ENCODE measurements around the gene HIBCH. TPM values are rescaled to one million over a fixed set of nuclear protein-coding genes. Genes with fewer than 3 reads are reported as not detected.

Gene HIBCH
- total RNA-seq, 1 experiment from 2014 or later: 24.7 TPM

GRCh38 chr2:190213441-190214335 lies 105.9 kb downstream of the HIBCH start:
- no peak overlapping the region for H3K4me3 ChIP-seq (replicated peaks in 1 of 2; ENCODE audit: low read depth in 1 of 2, low read length in 2 of 2)
- H3K4me2 ChIP-seq (ENCODE audit: low read length): no peak overlapping the region
- no TSS peak for BruUV-seq (replicated peaks)
- ATAC-seq: no peak
- no peak overlapping the region for H2AFZ ChIP-seq (ENCODE audit: low read depth, low read length, poor library complexity, severe bottlenecking)
- no peaks in the 10 kb centered on the region for H3K79me2 ChIP-seq (ENCODE audit: insufficient read depth, low read length)
- TF ChIP-seq EGR1 (IDR thresholded peaks at IDR 0.05; ENCODE audit: low read depth) (no peak), YY1 (IDR thresholded peaks at IDR 0.05; ENCODE audit: extremely low read depth, insufficient replicate concordance, low read depth, low read length) (no peak), ZFX (IDR thresholded peaks at IDR 0.05) (no peak), SIN3A (IDR thresholded peaks at IDR 0.05; ENCODE audit: low read depth) (no peak), SRF (IDR thresholded peaks at IDR 0.05; ENCODE audit: low read depth) (no peak), SP1 (IDR thresholded peaks at IDR 0.05; ENCODE audit: low read depth) (no peak), RAD21 (IDR thresholded peaks at IDR 0.05; ENCODE audit: low read depth) (no peak), EZH2phosphoT487 (IDR thresholded peaks at IDR 0.05; ENCODE audit: borderline replicate concordance) (no peak), ZNF274 (IDR thresholded peaks at IDR 0.05; ENCODE audit: low read depth, low read length) (no peak), ELF1 (IDR thresholded peaks at IDR 0.05; ENCODE audit: borderline replicate concordance, low read depth) (no peak), MAX (IDR thresholded peaks at IDR 0.05) (no peak), TCF7L2 (IDR thresholded peaks at IDR 0.05; ENCODE audit: borderline replicate concordance, extremely low read depth, insufficient read depth, insufficient read length) (no peak), CBX3 (IDR thresholded peaks at IDR 0.05; ENCODE audit: low read depth) (no peak), POLR2A (IDR thresholded peaks at IDR 0.05; ENCODE audit: borderline replicate concordance, extremely low read depth, insufficient read depth, insufficient read length) (no peak), POLR2AphosphoS5 (IDR thresholded peaks at IDR 0.05; ENCODE audit: low read depth, low read length) (no peak), EZH2 (IDR thresholded peaks at IDR 0.05) (no peak), CTCF (IDR thresholded peaks at IDR 0.05 in 2 of 3, conservative IDR thresholded peaks at IDR 0.05 in 1 of 3; ENCODE audit: borderline replicate concordance in 1 of 3, insufficient read depth in 1 of 3, low read depth in 2 of 3, low read length in 2 of 3) (no peak), FOSL1 (IDR thresholded peaks at IDR 0.05; ENCODE audit: low read depth) (no peak)
- TF ChIP-seq, protein P1, sequence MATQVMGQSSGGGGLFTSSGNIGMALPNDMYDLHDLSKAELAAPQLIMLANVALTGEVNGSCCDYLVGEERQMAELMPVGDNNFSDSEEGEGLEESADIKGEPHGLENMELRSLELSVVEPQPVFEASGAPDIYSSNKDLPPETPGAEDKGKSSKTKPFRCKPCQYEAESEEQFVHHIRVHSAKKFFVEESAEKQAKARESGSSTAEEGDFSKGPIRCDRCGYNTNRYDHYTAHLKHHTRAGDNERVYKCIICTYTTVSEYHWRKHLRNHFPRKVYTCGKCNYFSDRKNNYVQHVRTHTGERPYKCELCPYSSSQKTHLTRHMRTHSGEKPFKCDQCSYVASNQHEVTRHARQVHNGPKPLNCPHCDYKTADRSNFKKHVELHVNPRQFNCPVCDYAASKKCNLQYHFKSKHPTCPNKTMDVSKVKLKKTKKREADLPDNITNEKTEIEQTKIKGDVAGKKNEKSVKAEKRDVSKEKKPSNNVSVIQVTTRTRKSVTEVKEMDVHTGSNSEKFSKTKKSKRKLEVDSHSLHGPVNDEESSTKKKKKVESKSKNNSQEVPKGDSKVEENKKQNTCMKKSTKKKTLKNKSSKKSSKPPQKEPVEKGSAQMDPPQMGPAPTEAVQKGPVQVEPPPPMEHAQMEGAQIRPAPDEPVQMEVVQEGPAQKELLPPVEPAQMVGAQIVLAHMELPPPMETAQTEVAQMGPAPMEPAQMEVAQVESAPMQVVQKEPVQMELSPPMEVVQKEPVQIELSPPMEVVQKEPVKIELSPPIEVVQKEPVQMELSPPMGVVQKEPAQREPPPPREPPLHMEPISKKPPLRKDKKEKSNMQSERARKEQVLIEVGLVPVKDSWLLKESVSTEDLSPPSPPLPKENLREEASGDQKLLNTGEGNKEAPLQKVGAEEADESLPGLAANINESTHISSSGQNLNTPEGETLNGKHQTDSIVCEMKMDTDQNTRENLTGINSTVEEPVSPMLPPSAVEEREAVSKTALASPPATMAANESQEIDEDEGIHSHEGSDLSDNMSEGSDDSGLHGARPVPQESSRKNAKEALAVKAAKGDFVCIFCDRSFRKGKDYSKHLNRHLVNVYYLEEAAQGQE (IDR thresholded peaks at IDR 0.05; ENCODE audit: low read depth): no peak
- intact Hi-C loops (cut with micrococcal nuclease): no loop called here
- H4K20me1 ChIP-seq (ENCODE audit: insufficient read depth): no peaks in the 10 kb centered on the region
- peaks cover 8 to 11% of the 10 kb centered on the region in 2 experiments; a peak in 2 of 4 replicates for H3K4me1 ChIP-seq (ENCODE audit: control insufficient read depth in 1 of 2, insufficient read depth in 2 of 2, low read length in 2 of 2)
- H3K27ac ChIP-seq (ENCODE audit: low read depth, low read length): no peak overlapping the region
- ChIA-PET RAD21 (ENCODE audit: low non-redundant PET in 1 of 2, low total read pairs in 2 of 2, uncharacterized antibody in 2 of 2, unreplicated experiment in 2 of 2) (no interaction called here), POLR2A (no interaction called here), CTCF (no interaction called here)
- H3K36me3 ChIP-seq (ENCODE audit: control insufficient read depth in 1 of 2, insufficient read depth in 2 of 2, low read length in 2 of 2): peaks cover 0 to 3% of the 10 kb centered on the region in 2 experiments; a peak in 1 of 4 replicates
- H3K9me2 ChIP-seq (ENCODE audit: insufficient read depth): no peaks in the 10 kb centered on the region
- no peak for DNase-seq (ENCODE audit: low read depth, low spot score)
- no peaks in the 10 kb centered on the region for H3K27me3 ChIP-seq (ENCODE audit: insufficient read depth, low read length)
- H3K9ac ChIP-seq (ENCODE audit: low read length): no peak overlapping the region
- H3K9me3 ChIP-seq (ENCODE audit: control insufficient read depth in 1 of 2, insufficient read depth in 1 of 2, low read depth in 1 of 2, low read length in 2 of 2): no peaks in the 10 kb centered on the region

All from HCT116 (cell line).